ENCODE data around the gene RFX8. TPM values are rescaled to one million over a fixed set of nuclear protein-coding genes. Genes with fewer than 3 reads are reported as not detected.

The RFX8 gene
- polyA plus RNA-seq, 1 of the 3 experiments (the other 2 are of a cell fraction) = 0.07 TPM

GRCh38 chr2:101467306-101467705 lies 7.6 kb downstream of the RFX8 start:
- no peak for DNase-seq
- Histone ChIP-seq H3K9me2 (no peaks in the 10 kb centered on the region), H3K27ac (ENCODE audit: low read depth in 2 of 2, low read length in 1 of 2) (no peak overlapping the region)

More at GRCh38 chr2:101467306-101467705, 7.6 kb downstream of the RFX8 start:
- Histone ChIP-seq H4K20me1 (ENCODE audit: insufficient read depth) (no peaks in the 10 kb centered on the region), H3F3A (replicated peaks; ENCODE audit: insufficient read depth) (no peaks in the 10 kb centered on the region), H3K27me3 (ENCODE audit: insufficient read depth) (no peaks in the 10 kb centered on the region), H3K9ac (no peak overlapping the region), H3K4me3 (ENCODE audit: low read depth in 2 of 2, low read length in 1 of 2) (no peak overlapping the region), H3K9me3 (no peaks in the 10 kb centered on the region), H3K36me3 (replicated peaks in 1 of 2; ENCODE audit: control insufficient read depth in 1 of 2, insufficient read depth in 2 of 2, low read length in 1 of 2) (no peaks in the 10 kb centered on the region), H3K4me2 (no peak overlapping the region), H3K79me2 (ENCODE audit: insufficient read depth) (no peaks in the 10 kb centered on the region), H2AFZ (ENCODE audit: low read depth) (no peak overlapping the region), H3K4me1 (ENCODE audit: control insufficient read depth in 1 of 2, insufficient read depth in 2 of 2, low read depth in 1 of 2, low read length in 1 of 2) (peaks cover 2 to 12% of the 10 kb centered on the region in 2 experiments; a peak in 2 of 4 replicates)
- TF ChIP-seq EP300 (IDR thresholded peaks at IDR 0.05; ENCODE audit: borderline replicate concordance in 1 of 2, low read depth in 1 of 2, low read length in 1 of 2) = no peak
- no peak for TF ChIP-seq REST (IDR thresholded peaks at IDR 0.05; ENCODE audit: low read depth, low read length)
- no peak for TF ChIP-seq ELF1 (IDR thresholded peaks at IDR 0.05)
- TF ChIP-seq MAX (IDR thresholded peaks at IDR 0.05; ENCODE audit: low read depth) = no peak
- no peak for TF ChIP-seq CTCF (IDR thresholded peaks at IDR 0.05)
- TF ChIP-seq FOXJ3 (CRISPR knock-in tag; IDR thresholded peaks at IDR 0.05) = no peak
- no peak for TF ChIP-seq GATA2 (CRISPR knock-in tag; IDR thresholded peaks at IDR 0.05)
- TF ChIP-seq TCF12 (IDR thresholded peaks at IDR 0.05) = no peak
- no peak for TF ChIP-seq EZH2phosphoT487 (IDR thresholded peaks at IDR 0.05; ENCODE audit: borderline replicate concordance, low read depth)
- no peak for TF ChIP-seq NFIC (IDR thresholded peaks at IDR 0.05; ENCODE audit: borderline replicate concordance)
- TF ChIP-seq FOSL2 (IDR thresholded peaks at IDR 0.05; ENCODE audit: borderline replicate concordance, low read depth) = no peak
- TF ChIP-seq IRF3 (IDR thresholded peaks at IDR 0.05; ENCODE audit: low read depth, low read length) = no peak
- TF ChIP-seq USF1 (IDR thresholded peaks at IDR 0.05; ENCODE audit: borderline replicate concordance, low read depth) = no peak
- no peak for TF ChIP-seq RAD21 (IDR thresholded peaks at IDR 0.05; ENCODE audit: low read length)
- TF ChIP-seq TEAD4 (IDR thresholded peaks at IDR 0.05; ENCODE audit: borderline replicate concordance, insufficient read depth) = no peak
- TF ChIP-seq RFX5 (IDR thresholded peaks at IDR 0.05; ENCODE audit: low read length) = no peak
- ChIA-PET CTCF (no interaction called here), POLR2A (no interaction called here)
- 98% methylated on average over 4 of the region's 4 CpGs for WGBS (ENCODE audit: low lambda C conversion rate)

All from SK-N-SH (cell line).